HPDE6-E6E7 (cell line): ENCODE measurements around the gene PPAT.
"Not testable (repeated sequence)": the region's sequence is repeated elsewhere in the genome, so short reads cannot be mapped to it uniquely, and the experiment has no call there.

ENCODE experiments used
- DNase-seq: peaks from one replicate; pipeline ENCODE4 v3.0.0; 2011; ENCODE audit warnings: missing footprints; ENCODE audit errors: extremely low spot score

Gene PPAT

DNA sequence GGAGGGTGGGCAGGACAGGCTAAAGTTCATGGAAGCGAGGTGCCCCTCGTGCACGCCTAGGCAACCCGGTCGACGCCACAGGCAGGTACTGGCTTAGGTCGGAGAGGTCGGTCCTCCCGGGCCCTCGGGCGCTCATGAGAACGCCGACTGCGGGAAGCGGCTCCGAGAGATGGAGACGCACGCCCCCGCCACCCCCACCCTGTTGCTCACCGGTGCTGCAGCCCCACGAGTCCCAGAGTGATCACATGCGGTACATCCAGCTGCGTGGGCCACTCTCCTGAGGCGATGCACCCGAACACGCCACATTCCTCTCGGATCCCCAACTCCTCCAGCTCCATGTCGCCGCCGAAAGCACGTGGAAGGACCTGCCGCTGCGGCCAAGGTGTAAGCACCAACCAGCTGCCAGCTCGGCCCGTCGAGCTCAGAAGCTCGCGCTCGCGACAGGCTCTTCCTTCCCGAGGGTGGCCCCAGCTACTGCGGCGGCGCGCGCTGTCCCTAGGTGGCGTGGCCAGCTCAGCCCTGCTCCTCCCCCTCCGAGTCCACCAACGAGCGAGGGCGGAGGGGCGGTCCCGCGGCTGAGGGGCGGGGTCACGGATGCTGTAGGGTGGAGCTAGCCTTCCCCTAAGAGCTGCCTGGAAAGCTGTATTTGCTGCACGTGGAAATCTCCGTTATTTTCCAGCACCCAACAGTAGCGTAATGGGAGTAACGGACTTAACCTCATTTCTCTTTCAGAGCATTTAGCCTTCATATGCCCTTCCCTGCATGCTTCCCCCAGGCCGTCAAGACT, at the start of gene PPAT:
Gene PPAT (minus strand): TSS at position 476 of the 787 bp plus-strand sequence. CDS start 138 bp downstream, at position 338.
- peak; percentile 95 for DNase-seq

DNA sequence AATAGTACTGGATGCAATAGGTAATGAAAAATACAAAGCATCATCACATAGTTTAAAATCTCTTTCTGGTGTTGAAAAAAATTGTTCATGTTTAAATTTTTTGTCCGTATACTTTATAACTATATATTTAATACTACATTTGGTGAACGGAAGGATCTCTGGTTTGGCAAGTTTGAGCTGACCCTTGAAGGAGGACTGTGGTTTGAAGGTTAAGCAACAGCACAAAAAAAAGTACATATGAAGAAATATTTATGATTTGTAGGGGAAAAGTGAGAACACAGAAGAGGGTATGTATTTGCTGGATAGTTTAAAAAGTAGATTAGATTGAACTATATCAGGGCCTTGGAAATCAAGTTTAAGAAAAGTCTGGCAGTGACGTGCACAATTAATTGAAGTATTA, 45.3 kb upstream of the PPAT start:
- DNase-seq = no peak

DNA sequence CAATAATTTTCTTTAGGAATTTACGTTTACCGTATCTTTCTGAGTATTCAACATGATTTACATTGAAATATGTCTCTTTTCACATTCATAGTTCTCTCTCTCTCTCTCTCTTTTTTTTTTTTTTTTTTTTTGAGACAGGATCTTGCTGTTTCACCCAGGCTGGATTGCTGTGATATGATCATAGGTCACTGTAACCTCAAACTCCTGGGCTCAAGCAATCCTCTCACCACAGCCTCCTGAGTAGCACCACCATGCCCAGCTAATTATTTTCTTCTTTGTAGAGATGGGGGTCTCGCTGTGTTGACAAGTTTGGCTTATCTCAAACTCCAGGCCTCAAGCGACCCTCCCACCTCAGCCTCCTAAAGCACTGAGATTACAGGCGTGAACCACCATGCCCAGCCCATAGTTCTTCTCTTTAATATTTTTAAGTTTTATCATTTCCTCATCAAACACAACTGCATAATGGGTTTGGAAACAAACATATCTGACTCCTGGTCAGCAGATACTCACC, 41.8 kb upstream of the PPAT start:
- no peak for DNase-seq

DNA sequence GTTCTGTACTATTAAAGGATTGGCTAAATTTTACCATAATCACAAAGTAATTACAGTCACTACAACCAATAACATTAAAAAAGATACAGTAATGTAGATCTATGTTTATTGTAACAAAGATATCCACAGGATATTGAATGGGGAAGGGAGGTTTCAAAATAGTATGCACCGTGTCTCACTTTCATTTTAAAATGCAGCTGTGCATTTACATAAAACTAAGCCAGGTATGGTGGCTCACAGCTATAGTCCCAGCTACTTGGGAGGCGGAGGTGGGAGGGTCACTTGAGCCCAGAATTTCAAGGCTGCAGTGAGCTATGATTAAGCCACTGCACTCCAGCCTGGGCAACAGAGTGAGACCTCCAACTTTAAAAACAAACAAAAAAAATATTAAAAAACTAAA, 40.5 kb upstream of the PPAT start:
- no peak for DNase-seq

DNA sequence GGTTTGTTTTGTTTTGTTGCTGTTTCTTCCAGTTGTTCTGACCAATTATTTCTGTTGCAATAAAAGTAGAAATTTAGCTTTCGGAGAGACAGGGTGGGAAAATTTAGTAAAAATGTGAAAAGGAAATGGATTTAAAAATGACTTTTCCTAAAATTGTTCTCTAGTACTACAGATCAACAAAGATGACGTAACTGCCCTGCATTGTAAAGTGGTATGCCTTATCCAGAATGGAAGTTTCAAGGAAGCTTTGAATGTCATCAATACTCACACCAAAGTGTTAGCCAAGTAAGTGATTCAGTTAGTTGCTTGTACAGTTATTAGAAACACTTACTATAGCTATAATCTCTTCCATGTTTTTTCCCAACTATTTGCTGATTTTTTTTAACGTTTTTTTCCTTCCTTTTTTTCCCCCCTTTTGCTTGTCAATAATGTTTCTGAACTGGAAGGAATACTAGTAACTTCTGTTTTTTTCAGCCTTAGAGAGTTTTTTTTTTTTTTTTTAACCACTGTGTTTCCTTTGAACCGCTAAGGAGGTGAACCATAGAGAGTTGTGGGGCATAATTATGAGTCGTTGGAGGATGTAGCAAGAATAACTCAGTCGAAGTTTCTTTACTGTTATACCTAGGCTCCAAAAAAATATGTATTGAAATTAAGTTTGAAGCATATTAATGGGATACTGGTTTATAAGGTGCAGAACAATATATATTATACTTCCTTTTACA, 34.2 kb upstream of the PPAT start:
- DNase-seq = no peak

DNA sequence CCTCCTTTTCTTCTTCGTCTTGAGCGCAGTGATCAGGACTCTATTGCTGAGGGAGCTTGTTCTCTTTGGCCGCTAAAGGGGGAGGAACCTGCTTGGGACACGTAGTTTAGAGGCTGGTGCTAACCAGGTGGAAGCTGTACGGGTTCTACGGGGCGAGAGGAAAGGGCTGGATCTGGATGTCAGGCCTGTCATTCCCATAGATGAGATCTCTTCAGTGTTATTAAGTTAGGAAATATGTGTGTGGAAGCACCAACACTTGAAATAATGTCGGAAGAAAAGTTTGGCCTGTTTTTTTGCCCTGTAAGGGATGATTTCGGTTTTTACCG, 32.6 kb upstream of the PPAT start:
- DNase-seq = peak; percentile 46

DNA sequence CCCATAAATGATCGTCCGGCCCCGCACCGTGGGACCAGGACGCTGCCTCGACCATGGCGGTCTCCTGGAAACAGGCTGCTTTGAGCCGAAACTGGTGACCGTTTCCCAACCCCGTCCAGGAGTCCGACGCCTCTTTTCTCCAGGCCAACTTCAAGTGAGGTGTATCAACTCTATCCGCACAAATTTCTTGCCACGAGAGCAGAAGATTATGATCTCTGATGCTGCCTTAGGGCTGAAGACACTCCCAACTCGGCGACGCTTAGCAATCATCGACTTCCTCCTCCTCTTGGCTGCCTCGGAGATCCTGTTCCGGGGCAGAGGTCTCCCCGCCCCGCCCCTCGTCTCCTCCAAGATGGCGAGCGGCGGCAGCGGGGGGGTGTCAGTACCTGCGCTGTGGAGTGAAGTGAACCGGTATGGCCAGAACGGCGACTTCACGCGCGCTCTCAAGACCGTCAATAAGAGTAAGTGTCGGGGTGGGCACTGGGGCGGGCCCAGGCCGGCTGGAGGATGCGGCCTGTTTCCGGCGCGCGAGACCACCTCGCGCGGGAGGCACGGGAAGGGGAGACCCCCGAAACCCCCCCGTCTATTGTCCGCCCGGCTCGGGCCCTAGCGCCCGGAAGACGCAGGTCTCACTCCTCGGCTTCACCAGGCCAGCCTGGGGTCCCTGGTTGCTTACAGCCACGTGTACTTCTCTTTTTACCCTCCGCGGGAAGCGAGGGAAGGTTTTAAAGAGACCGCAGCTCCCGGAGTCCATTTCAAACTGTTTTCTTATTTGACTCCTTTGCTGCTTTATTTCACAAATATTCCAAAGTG, 32.1 kb upstream of the PPAT start, which contains the start of gene SRP72:
Gene SRP72 (plus strand): TSS at position 334 of the 813 bp plus-strand sequence. CDS start 19 bp downstream, at position 353.
- DNase-seq = peak; percentile 86

DNA sequence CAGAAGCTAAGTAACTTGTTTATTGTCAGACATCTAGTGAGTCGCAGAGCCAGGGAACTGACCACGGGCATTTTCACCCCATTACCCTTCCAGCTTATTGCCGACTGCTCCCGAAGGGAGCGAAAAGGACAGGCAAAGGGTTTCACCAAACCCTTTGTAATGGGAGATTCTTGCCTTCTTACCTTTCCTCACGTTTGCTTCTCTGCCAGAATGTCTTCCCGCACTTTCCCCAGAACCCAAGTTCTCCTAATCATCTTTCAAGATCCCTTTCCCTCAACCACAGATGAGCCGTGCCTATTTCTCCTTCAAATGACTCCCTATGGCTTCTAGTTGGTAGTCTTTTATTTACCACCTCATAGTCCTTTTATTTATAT, 31.5 kb upstream of the PPAT start:
- DNase-seq = no peak

DNA sequence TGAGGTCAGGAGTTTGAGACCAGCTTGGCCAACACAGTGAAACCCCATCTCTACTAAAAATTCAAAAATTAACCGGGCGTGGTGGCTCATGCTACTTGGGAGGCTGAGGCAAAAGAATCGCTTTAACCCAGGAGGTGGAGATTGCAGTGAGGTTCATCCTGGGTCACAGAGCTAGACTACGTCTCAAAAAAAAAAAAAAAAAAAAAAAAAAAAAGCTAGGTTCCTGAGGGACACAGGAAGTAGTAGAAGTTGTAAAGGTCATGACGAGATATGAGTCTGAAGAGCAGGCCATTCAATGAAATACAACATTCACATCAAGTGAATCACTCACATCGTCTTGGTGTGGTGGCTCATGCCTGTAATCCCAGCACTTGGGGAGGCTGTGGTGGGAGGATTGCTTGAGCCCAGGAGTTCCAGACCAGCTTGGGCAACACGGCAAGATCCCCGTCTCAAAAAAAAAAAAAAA, 30.9 kb upstream of the PPAT start:
- peak; percentile 49 for DNase-seq

DNA sequence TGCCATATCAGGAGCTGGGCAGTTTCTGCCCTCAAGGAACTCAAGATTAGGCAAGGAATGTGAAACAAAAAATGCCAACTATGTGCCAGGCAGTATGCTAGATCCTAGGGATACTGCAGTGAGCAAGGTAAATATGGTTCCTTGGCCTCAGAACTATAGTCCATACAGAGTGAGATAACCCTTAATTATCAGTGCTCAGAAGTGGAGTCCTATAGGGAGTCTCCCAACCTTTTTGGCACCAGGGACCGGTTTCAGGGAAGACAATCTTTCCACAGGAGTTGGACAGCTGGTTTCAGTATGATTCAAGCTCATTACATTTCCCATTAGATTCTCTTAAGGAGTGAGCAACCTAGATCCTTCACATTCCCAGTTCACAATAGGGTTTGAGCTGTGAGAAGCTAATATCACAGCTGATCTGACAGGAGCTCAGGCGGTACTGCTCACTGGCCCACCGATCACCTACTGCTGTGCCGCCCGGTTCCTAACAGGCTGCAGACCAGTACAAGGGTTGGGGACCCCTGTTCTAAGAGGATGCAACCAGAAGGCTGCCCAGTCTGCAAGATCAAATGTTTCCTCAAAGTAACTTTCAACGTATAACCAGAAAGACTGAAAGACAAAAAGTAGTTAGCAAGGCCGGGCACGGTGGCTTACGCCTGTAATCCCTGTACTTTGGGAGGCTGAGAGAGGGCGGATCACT, 30.3 kb upstream of the PPAT start:
- DNase-seq = no peak

DNA sequence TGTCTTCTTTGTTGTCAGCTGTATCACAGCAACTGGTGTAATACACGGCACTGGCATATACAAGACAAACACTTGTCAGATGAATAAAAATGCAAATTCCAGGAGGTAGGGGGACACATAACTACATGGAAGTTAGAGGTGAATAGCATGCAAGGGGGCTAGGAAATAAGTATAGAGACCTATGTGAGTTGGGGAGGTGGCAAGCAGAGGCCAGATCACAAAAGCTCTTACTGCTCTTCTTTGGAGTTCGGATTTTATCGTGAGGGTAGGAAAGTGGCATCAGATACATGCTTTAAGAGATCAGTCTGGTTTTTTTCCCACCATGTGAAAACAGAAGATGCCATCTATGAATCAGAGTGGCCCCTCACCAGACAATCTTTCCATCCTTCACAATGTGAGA, 29.2 kb upstream of the PPAT start:
- no peak for DNase-seq

DNA sequence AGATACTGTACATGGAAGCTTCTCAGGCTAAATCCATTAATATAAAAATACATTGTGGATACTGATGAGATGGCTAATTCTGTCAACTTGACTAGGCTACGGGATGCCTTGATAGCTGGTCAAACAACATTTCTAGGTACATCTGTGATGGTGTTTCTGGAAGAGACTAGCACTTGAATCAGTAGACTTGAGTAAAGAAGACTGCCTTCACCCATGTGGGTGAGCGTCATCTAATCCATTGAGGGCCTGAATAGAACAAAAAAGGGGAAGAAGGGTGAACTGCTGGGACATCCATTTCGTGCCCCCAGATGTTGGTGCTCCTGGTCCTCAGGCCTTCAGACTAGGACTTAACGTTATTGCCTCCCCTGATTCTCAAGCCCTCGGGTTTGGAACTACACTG, 28.3 kb upstream of the PPAT start:
- no peak for DNase-seq

DNA sequence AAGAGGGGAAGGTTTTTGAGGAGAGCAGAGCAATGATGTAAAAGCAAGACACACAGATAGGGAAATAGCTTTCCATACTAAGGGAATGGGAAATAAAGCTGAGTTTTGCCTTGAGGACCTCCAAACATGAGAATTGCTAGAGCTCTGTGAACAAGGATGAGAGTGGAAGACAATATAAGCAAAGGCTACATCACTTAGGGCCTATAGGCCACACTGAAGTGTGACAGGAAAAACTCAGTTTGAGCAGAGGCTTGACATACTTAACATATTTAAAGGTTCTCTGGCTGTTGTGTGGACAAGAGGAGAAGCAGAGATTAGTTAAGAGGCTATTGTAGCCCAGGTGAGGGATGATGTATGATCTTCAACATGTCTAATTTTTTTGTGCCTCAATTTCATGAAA, 26.7 kb upstream of the PPAT start:
- DNase-seq = no peak

DNA sequence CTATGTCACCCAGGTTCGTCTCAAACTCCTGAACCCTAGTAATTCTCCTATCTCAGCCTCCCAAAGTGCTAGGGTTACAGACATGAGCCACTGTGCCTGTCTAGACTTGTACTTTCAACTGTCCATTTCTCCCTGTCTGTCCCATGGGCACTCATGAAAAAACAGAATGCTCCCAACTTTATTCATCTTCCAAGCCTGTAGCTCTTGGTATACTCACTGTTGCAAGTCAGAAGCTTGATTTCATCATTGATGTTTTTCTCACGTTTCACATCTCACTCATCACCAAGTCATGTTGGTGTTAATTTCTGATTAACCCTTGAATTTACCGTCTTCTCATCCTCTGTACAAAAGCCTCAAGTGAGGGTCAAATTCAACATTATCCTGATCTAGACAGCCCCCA, 24.7 kb upstream of the PPAT start:
- no peak for DNase-seq

DNA sequence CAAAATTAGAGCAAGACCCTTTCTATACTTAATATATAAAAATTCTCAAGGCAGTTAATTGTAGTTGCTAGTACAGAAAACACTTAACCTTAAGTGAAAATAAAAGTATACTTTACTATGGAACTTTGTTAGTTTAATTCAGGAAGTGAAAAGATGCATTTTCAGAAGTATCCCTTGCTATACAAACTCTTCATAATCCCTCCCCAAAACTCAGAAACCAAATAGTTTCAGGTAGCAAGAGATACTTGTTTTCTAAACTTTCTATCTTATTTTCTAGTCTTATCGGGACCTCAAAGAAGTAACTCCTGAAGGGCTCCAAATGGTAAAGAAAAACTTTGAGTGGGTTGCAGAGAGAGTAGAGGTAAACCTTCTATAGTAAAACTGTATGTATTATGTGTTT, 14.9 kb upstream of the PPAT start:
- no peak for DNase-seq

DNA sequence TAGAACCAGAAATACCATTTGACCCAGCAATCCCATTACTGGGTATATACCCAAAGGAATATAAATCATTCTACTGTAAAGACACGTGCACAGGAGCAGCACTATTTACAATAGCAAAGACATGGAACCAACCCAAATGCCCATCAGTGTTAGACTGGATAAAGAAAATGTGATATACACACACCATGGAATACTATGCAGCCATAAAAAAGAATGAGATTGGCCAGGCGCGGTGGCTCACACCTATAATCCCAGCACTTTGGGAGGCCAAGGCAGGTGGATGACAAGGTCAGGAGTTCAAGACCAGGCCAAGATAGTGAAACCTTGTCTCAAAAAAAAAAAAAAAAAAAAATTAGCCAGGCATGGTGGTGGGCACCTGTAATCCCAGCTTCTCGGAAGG, 14.1 kb upstream of the PPAT start:
- not testable (repeated sequence) for DNase-seq

DNA sequence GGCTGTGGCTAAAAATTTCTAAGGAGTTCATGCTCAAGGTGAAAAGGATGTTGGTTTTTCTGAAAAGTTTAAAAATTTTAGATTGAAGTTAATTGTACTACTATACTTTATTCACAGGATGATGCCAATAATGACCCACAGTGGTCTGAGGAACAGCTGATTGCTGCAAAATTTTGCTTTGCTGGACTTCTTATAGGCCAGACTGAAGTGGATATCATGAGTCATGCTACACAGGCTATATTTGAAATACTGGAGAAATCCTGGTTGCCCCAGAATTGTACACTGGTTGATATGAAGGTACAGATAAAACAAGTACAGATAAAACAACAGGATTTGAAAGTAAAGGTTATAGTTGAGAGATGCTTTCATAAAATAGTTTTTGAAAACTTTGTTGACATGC, 12.9 kb upstream of the PPAT start:
- no peak for DNase-seq

DNA sequence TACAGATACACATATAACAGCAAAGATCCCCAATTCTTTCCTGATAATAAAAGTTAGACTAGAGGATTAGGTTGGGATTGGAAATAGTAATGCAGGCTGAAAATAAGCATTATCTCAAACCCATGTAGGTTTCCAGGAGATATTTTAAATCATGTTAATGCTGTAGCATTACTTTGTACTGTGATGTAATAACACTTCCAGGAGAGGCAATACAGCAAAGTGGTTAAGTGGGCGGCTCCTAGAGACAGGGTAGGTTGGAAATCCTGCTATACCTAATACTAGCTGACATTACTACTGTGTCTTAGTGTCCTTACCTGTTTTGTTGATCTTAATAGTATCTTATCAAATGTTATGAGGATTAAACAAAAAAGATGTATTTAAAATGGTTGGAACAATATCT, 10.3 kb upstream of the PPAT start:
- DNase-seq = no peak

DNA sequence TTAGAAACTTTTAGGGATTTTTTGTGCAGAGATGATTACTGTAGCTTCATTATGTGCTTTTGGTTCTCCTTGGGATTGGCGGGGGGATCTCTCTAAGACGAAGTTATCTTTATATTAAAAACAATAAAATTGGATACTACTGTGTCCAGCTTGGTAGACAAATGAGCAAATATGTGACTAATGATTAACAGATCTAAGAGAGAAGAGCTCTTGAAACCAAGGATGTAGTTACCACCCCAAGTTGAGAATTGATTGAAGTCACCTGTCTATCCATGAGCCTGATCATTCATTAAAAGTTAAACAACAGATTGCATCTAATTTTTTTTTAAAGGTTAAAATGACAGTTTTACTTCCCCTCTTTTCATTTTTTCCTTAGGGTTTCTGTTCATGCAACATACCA, 9.3 kb upstream of the PPAT start:
- no peak for DNase-seq

DNA sequence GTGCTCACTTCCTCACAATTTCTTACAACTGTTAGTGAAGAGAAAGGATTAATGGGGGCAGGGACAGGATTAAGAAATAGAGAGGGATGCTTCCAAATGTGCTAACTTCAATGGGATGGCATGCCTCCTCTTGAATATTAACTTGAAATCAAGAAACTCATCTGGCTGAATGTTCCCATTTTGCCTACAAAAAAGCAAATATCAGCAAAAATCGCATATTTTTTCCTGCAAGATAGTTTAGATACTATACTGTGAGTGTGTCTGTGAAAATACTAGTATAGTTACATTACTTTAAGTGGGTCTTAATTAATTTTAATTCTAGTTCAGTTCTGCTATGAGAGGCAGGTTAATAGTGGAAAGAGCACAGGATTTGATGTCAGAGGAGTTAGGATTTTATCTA, 5.6 kb upstream of the PPAT start:
- no peak for DNase-seq

DNA sequence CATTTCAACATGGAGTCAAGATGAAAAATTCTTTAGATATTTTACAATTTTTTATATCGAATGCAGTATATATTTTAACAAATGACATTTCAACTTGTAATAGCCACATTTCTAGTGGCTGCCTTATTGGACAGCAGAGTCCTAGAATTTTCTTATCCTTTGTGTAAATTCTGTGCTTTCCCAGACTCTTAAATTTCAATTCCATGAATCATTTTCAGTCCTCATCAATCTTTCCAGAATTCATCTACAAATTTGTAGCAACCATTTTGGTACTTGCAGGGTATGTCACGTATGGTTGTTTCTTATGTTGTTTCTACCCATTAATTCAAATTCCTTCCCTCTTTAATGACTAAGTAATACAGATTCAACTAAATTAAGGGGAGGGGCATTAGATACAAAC, 3.4 kb upstream of the PPAT start:
- no peak for DNase-seq
